KMS-11 (cell line): ENCODE measurements around the gene DLL1.
A peak's percentile ranks its signal among the peaks of the same experiment; 100 is the strongest.

Experiments used
- H2AFZ ChIP-seq: fragments of 200-600 bp; sonication (generic); 2 replicates; pipeline ENCODE4 v1.6.1; 2016; ENCODE audit warnings: antibody characterized with exemption, mixed run types, low read depth
- H3K27ac ChIP-seq: fragments of 200-600 bp; sonication (generic); 2 replicates; pipeline ENCODE4 v1.6.1; 2016; ENCODE audit warnings: mild to moderate bottlenecking, mixed run types
- H3K27me3 ChIP-seq: fragments of 200-600 bp; sonication (generic); 2 replicates; pipeline ENCODE4 v1.6.1; 2017; ENCODE audit warnings: mild to moderate bottlenecking, low read depth, mixed run types, moderate library complexity; ENCODE audit not compliant: insufficient read depth
- H3K36me3 ChIP-seq: fragments of 200-600 bp; sonication (generic); 2 replicates; pipeline ENCODE4 v1.6.1; 2017; ENCODE audit warnings: mild to moderate bottlenecking, mixed run types; ENCODE audit not compliant: insufficient read depth
- H3K4me1 ChIP-seq: fragments of 200-600 bp; sonication (generic); 2 replicates; pipeline ENCODE4 v1.6.1; 2016; ENCODE audit warnings: mild to moderate bottlenecking, low read depth, mixed run types; ENCODE audit not compliant: poor library complexity, severe bottlenecking
- H3K4me2 ChIP-seq: fragments of 200-600 bp; sonication (generic); 2 replicates; pipeline ENCODE4 v1.7.0; 2016; ENCODE audit warnings: mild to moderate bottlenecking, mixed run types
- H3K4me3 ChIP-seq: fragments of 200-600 bp; sonication (generic); IDR thresholded peaks from 2 replicates; pipeline ENCODE4 v1.6.1; 2017; ENCODE audit warnings: low read depth, low read length, mixed read lengths; ENCODE audit not compliant: insufficient read depth
- H3K79me2 ChIP-seq: fragments of 200-600 bp; sonication (generic); 2 replicates; pipeline ENCODE4 v1.6.1; 2016; ENCODE audit warnings: low read depth, mixed run types; ENCODE audit not compliant: insufficient read depth
- H3K9ac ChIP-seq: fragments of 200-600 bp; sonication (generic); 2 replicates; pipeline ENCODE4 v1.6.1; 2016; ENCODE audit warnings: mild to moderate bottlenecking, mixed run types
- H4K20me1 ChIP-seq: fragments of 200-600 bp; sonication (generic); 2 replicates; pipeline ENCODE4 v1.6.1; 2016; ENCODE audit warnings: mild to moderate bottlenecking, mixed run types; ENCODE audit not compliant: insufficient read depth
- TF ChIP-seq, protein P1 (sequence below): fragments of 200-600 bp; sonication (generic); conservative IDR thresholded peaks from 2 replicates; pipeline ENCODE4 v1.6.1; 2017; ENCODE audit warnings: low read depth, mild to moderate bottlenecking, antibody characterized with exemption, low read length, moderate library complexity, mixed read lengths

The DLL1 gene

GRCh38 chr6:170295510-170296422 is 4.9 kb upstream of the DLL1 start:
- no peaks in the 10 kb centered on the region for H3K79me2 ChIP-seq
- peak overlapping the region; percentile 48 for H3K4me2 ChIP-seq
- H3K9ac ChIP-seq = no peak overlapping the region; the same call in 1 of the 2 replicates
- H4K20me1 ChIP-seq = no peaks in the 10 kb centered on the region
- no peak overlapping the region for H3K27ac ChIP-seq
- peaks cover 4% of the 10 kb centered on the region for H3K4me1 ChIP-seq
- TF ChIP-seq, protein P1, sequence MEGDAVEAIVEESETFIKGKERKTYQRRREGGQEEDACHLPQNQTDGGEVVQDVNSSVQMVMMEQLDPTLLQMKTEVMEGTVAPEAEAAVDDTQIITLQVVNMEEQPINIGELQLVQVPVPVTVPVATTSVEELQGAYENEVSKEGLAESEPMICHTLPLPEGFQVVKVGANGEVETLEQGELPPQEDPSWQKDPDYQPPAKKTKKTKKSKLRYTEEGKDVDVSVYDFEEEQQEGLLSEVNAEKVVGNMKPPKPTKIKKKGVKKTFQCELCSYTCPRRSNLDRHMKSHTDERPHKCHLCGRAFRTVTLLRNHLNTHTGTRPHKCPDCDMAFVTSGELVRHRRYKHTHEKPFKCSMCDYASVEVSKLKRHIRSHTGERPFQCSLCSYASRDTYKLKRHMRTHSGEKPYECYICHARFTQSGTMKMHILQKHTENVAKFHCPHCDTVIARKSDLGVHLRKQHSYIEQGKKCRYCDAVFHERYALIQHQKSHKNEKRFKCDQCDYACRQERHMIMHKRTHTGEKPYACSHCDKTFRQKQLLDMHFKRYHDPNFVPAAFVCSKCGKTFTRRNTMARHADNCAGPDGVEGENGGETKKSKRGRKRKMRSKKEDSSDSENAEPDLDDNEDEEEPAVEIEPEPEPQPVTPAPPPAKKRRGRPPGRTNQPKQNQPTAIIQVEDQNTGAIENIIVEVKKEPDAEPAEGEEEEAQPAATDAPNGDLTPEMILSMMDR = no peak
- H3K4me3 ChIP-seq = no peak overlapping the region
- H2AFZ ChIP-seq = peak overlapping the region; percentile 61
- H3K36me3 ChIP-seq = no peaks in the 10 kb centered on the region
- H3K27me3 ChIP-seq = peaks cover 45% of the 10 kb centered on the region

GRCh38 chr6:170294813-170295509 is 4.1 kb upstream of the DLL1 start:
- TF ChIP-seq, protein P1 = no peak
- H2AFZ ChIP-seq = peak overlapping the region; percentile 61
- H3K4me1 ChIP-seq = peaks cover 4% of the 10 kb centered on the region
- no peak overlapping the region for H3K4me3 ChIP-seq
- H3K79me2 ChIP-seq = no peaks in the 10 kb centered on the region
- no peaks in the 10 kb centered on the region for H3K36me3 ChIP-seq
- H4K20me1 ChIP-seq = no peaks in the 10 kb centered on the region
- H3K27ac ChIP-seq = no peak overlapping the region
- H3K4me2 ChIP-seq = peak overlapping the region; percentile 48
- H3K9ac ChIP-seq = no peak overlapping the region; the same call in 1 of the 2 replicates
- H3K27me3 ChIP-seq = peaks cover 45% of the 10 kb centered on the region

DNA sequence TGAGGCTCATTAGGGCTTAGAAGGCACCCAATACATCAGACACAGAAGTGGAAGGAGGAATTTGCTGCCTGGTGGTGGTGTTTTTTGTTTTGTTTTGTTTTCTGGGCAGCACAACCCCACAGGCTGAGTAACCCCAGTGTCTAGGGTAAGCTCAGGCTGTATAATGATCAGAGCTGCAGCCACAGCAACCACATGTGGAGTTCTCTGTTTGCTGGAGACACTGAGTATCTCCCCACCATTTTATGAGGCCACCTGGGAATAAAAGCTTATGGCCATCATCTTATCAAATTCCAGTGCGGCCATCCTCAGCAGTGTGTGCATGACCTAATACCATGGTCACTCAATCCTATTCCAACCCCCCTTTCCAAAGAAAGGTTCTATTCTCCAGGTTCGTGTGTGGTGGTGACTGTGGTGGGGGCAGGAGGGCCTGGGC is 3.4 kb upstream of the DLL1 start:
- H3K27ac ChIP-seq = no peak overlapping the region
- peaks cover 45% of the 10 kb centered on the region for H3K27me3 ChIP-seq
- no peaks in the 10 kb centered on the region for H4K20me1 ChIP-seq
- H3K36me3 ChIP-seq = no peaks in the 10 kb centered on the region
- no peak overlapping the region for H2AFZ ChIP-seq
- peaks cover 4% of the 10 kb centered on the region for H3K4me1 ChIP-seq
- no peak overlapping the region for H3K4me3 ChIP-seq
- H3K4me2 ChIP-seq = no peak overlapping the region
- no peaks in the 10 kb centered on the region for H3K79me2 ChIP-seq
- H3K9ac ChIP-seq = no peak overlapping the region
- TF ChIP-seq, protein P1 = no peak

- H3K4me2 ChIP-seq = no peak overlapping the region
- peaks cover 45% of the 10 kb centered on the region for H3K27me3 ChIP-seq
- H3K4me3 ChIP-seq = no peak overlapping the region
Observed at GRCh38 chr6:170293341-170294231, 2.7 kb upstream of the DLL1 start.

More at GRCh38 chr6:170293341-170294231, 2.7 kb upstream of the DLL1 start:
- no peak overlapping the region for H3K9ac ChIP-seq
- H3K79me2 ChIP-seq = no peaks in the 10 kb centered on the region
- no peak overlapping the region for H3K27ac ChIP-seq
- peaks cover 4% of the 10 kb centered on the region for H3K4me1 ChIP-seq
- H4K20me1 ChIP-seq = no peaks in the 10 kb centered on the region
- H2AFZ ChIP-seq = no peak overlapping the region
- TF ChIP-seq, protein P1 = no peak
- H3K36me3 ChIP-seq = no peaks in the 10 kb centered on the region
